SU-DHL-6 (cell line): ENCODE data around the gene S100A4.

Experiments used
- H2AFZ ChIP-seq: fragments of 200-600 bp; sonication (generic); 2 replicates; pipeline ENCODE4 v1.6.1; 2014; ENCODE audit warnings: low read depth, mild to moderate bottlenecking, moderate library complexity, mixed read lengths, antibody characterized with exemption, low read length; ENCODE audit not compliant: severe bottlenecking
- H3F3A ChIP-seq: fragments of 200-600 bp; shearing (Covaris generic); 2 replicates; pipeline ENCODE4 v1.6.0; 2016; ENCODE audit warnings: antibody characterized with exemption, mild to moderate bottlenecking; ENCODE audit not compliant: insufficient read depth
- H3K27ac ChIP-seq: fragments of 200-600 bp; sonication (generic); 2 replicates; pipeline ENCODE4 v1.5.1; 2016; ENCODE audit warnings: low read depth, mild to moderate bottlenecking, low read length, moderate library complexity, mixed read lengths
- H3K27me3 ChIP-seq: fragments of 200-600 bp; sonication (generic), shearing (Covaris generic); 2 replicates; pipeline ENCODE4 v1.6.0; 2014; ENCODE audit warnings: mild to moderate bottlenecking, low read length
- H3K36me3 ChIP-seq: fragments of 200-600 bp; sonication (generic); 2 replicates; pipeline ENCODE4 v1.6.1; 2014; ENCODE audit warnings: mild to moderate bottlenecking, low read length, mixed read lengths
- H3K4me2 ChIP-seq: fragments of 300-600, 200-600 bp; shearing (Covaris generic), sonication (generic); 2 replicates; pipeline ENCODE4 v1.6.0; 2014; ENCODE audit warnings: low read length, low read depth, mild to moderate bottlenecking; ENCODE audit not compliant: poor library complexity, severe bottlenecking
- H3K4me3 ChIP-seq: fragments of 200-600 bp; sonication (generic); 2 replicates; pipeline ENCODE4 v1.5.1; 2014; ENCODE audit warnings: antibody characterized with exemption, low read length, mild to moderate bottlenecking, mixed read lengths; ENCODE audit not compliant: insufficient read depth, poor library complexity, severe bottlenecking
- H3K79me2 ChIP-seq: fragments of 200-600 bp; sonication (generic); 2 replicates; pipeline ENCODE4 v1.6.1; 2014; ENCODE audit warnings: mild to moderate bottlenecking, low read length, moderate library complexity; ENCODE audit not compliant: insufficient read depth
- H3K9ac ChIP-seq: fragments of 200-600 bp; sonication (generic); 2 replicates; pipeline ENCODE4 v1.7.0; 2014; ENCODE audit warnings: mild to moderate bottlenecking, low read length
- H3K9me2 ChIP-seq: fragments of 200-600 bp; sonication (generic); replicated peaks from 2 replicates; pipeline ENCODE4 v1.6.1; 2014; ENCODE audit warnings: low read length; ENCODE audit not compliant: insufficient read depth
- H3K9me3 ChIP-seq: fragments of 200-600 bp; sonication (generic); 2 replicates; pipeline ENCODE4 v1.6.1; 2014; ENCODE audit warnings: low read length, mixed read lengths; ENCODE audit not compliant: insufficient read depth
- H4K20me1 ChIP-seq: fragments of 200-600 bp; sonication (generic); 2 replicates; pipeline ENCODE4 v1.6.1; 2014; ENCODE audit warnings: low read depth, mild to moderate bottlenecking, antibody characterized with exemption, low read length, moderate library complexity, mixed read lengths
- CTCF ChIP-seq: fragments of 200-600 bp; sonication (generic); IDR thresholded peaks from one replicate; pipeline ENCODE4 v1.5.1; 2017; ENCODE audit warnings: antibody characterized with exemption, mild to moderate bottlenecking, low read length, moderate library complexity; ENCODE audit not compliant: insufficient read depth, poor library complexity, severe bottlenecking
- EZH2phosphoT487 ChIP-seq: fragments of 200-600 bp; sonication (generic), shearing (Covaris generic); conservative IDR thresholded peaks from 2 replicates; pipeline ENCODE4 v1.6.1; 2018; ENCODE audit warnings: mild to moderate bottlenecking, antibody characterized with exemption, low read length, moderate library complexity, mixed read lengths

S100A4 gene

GRCh38 chr1:153515504-153516394, 29.9 kb downstream of the S100A4 start:
- no peaks in the 10 kb centered on the region for H3K79me2 ChIP-seq
- no peaks in the 10 kb centered on the region for H3K9me2 ChIP-seq
- H3K27me3 ChIP-seq = no peaks in the 10 kb centered on the region
- H3K4me3 ChIP-seq = no peak overlapping the region
- H3K27ac ChIP-seq = no peak overlapping the region
- TF ChIP-seq CTCF (no peak), EZH2phosphoT487 (no peak)
- no peaks in the 10 kb centered on the region for H3K36me3 ChIP-seq
- no peak overlapping the region for H3K4me2 ChIP-seq
- H4K20me1 ChIP-seq = no peaks in the 10 kb centered on the region
- no peak overlapping the region for H2AFZ ChIP-seq
- H3K9me3 ChIP-seq = no peaks in the 10 kb centered on the region
- no peaks in the 10 kb centered on the region for H3F3A ChIP-seq
- H3K9ac ChIP-seq = no peak overlapping the region

DNA sequence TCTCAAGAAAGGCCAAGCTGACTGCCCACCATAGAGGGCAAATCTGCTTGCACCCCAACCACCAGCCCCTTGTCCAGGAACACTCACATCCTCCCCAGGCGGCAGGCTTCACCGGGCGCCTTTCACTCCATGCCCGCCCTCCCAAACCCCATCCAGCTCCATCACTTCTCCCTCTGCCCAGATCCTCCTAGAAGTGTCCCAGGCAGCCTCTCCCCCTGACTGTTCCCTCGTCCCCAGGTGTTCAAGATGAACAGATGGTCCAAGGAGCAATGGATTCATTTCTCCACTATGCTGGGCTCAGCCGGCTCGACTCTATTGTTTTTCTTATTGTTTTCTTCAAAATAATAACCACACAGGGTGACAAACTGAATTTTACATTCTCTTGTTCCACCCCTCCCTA, 31.9 kb downstream of the S100A4 start:
- TF ChIP-seq EZH2phosphoT487 = no peak
- Histone ChIP-seq H3K27me3 (no peaks in the 10 kb centered on the region), H4K20me1 (no peaks in the 10 kb centered on the region), H3K27ac (no peak overlapping the region), H3K36me3 (no peaks in the 10 kb centered on the region), H3K9ac (no peak overlapping the region), H3F3A (no peaks in the 10 kb centered on the region), H3K4me2 (no peak overlapping the region), H3K9me2 (no peaks in the 10 kb centered on the region), H2AFZ (no peak overlapping the region), H3K9me3 (no peaks in the 10 kb centered on the region), H3K4me3 (no peak overlapping the region), H3K79me2 (no peaks in the 10 kb centered on the region)

DNA sequence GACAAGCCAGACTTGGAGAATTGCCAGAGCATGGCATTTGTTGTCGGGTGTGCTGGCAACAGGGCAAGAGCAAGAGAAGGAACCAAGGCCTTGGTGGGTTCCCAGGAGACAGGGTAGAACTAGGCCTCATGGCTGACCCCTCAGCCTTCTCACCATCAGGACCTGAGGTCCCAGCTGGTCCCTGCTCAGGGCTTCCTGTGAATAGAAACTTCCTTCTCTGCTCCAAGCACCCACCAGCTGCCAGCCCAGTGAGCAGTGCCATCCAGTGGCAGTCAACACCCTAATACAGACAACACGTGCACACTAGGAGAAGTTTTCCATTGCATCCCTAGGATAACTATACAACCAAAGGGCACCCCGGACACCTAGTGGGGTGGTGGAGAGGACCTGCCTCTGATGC, 32.6 kb downstream of the S100A4 start:
- no peaks in the 10 kb centered on the region for H3K27me3 ChIP-seq
- H4K20me1 ChIP-seq = no peaks in the 10 kb centered on the region
- H3K9me2 ChIP-seq = no peaks in the 10 kb centered on the region
- no peaks in the 10 kb centered on the region for H3K9me3 ChIP-seq
- H2AFZ ChIP-seq = no peak overlapping the region
- no peak for TF ChIP-seq EZH2phosphoT487
- no peak for TF ChIP-seq CTCF
- no peaks in the 10 kb centered on the region for H3K79me2 ChIP-seq
- no peak overlapping the region for H3K27ac ChIP-seq
- H3K36me3 ChIP-seq = no peaks in the 10 kb centered on the region
- H3F3A ChIP-seq = no peaks in the 10 kb centered on the region
- no peak overlapping the region for H3K4me2 ChIP-seq
- H3K4me3 ChIP-seq = no peak overlapping the region
- no peak overlapping the region for H3K9ac ChIP-seq

DNA sequence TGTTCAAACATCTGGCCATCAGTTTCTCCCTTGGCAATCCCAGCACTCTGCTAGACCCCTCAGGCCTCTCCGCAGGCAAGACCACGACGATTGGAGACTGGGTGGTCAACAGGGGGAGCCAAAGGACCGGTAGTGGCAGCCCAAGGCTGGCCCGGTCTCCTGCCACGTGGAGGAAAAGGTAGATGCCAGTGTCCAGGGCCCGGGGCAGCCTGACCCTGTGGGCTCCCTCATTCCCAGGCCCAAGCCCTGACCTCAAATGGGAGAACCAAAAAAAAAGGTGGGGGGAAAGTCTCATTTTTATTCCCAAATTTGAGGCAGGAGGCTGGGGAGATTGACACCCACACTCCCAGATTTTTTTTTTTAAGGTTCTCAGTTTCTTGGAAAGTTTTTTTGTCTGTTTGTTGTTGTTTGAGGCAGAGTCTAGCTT, 34.6 kb downstream of the S100A4 start:
- H3K4me2 ChIP-seq = no peak overlapping the region
- no peaks in the 10 kb centered on the region for H3F3A ChIP-seq
- H3K9ac ChIP-seq = no peak overlapping the region
- H3K9me2 ChIP-seq = no peaks in the 10 kb centered on the region
- H3K27ac ChIP-seq = no peak overlapping the region
- H3K4me3 ChIP-seq = no peak overlapping the region
- no peak for TF ChIP-seq EZH2phosphoT487
- TF ChIP-seq CTCF = peak; percentile 82
- no peaks in the 10 kb centered on the region for H4K20me1 ChIP-seq
- H3K9me3 ChIP-seq = no peaks in the 10 kb centered on the region
- no peaks in the 10 kb centered on the region for H3K79me2 ChIP-seq
- peak overlapping the region; percentile 72 for H2AFZ ChIP-seq
- H3K36me3 ChIP-seq = no peaks in the 10 kb centered on the region
- H3K27me3 ChIP-seq = no peaks in the 10 kb centered on the region
